Esophagus (tissue), 2 donors: Measurements from ENCODE around the gene AAMDC. TPM values are rescaled to one million over a fixed set of nuclear protein-coding genes. Genes with fewer than 3 reads are reported as not detected.
"Not testable (repeated sequence)": the region's sequence is repeated elsewhere in the genome, so short reads cannot be mapped to it uniquely, and the experiment has no call there.

ENCODE experiments used
- H3K27ac ChIP-seq, 2 donors: one replicate each; pipeline ENCODE4 v1.5.1; 2013; ENCODE audit warnings: low read depth in 2 of 2, mild to moderate bottlenecking in 2 of 2, inconsistent platforms in 1 of 2, low read length in 1 of 2, moderate library complexity in 1 of 2
- H3K27me3 ChIP-seq, 2 donors: one replicate each; pipeline ENCODE4 v1.6.1; 2013; ENCODE audit warnings: low read length in 2 of 2, control low read depth in 1 of 2, mild to moderate bottlenecking in 1 of 2; ENCODE audit not compliant: insufficient read depth in 2 of 2, control insufficient read depth in 1 of 2
- H3K36me3 ChIP-seq, 2 donors: one replicate each; pipeline ENCODE4 v1.6.1; 2013; ENCODE audit warnings: low read length in 1 of 2; ENCODE audit not compliant: control insufficient read depth in 2 of 2, insufficient read depth in 2 of 2
- H3K4me1 ChIP-seq, 2 donors: one replicate each; pipeline ENCODE4 v1.6.1; 2013; ENCODE audit warnings: low read length in 1 of 2; ENCODE audit not compliant: control insufficient read depth in 2 of 2, insufficient read depth in 2 of 2
- H3K4me3 ChIP-seq, 2 donors: one replicate each; pipeline ENCODE4 v1.5.1; 2013; ENCODE audit warnings: low read length in 2 of 2, mild to moderate bottlenecking in 2 of 2, low read depth in 1 of 2, moderate library complexity in 1 of 2
- H3K9me3 ChIP-seq, 2 donors: one replicate each; pipeline ENCODE4 v1.6.1; 2013; ENCODE audit warnings: mild to moderate bottlenecking in 2 of 2, low read depth in 1 of 2, low read length in 1 of 2, moderate library complexity in 1 of 2; ENCODE audit not compliant: control insufficient read depth in 2 of 2, insufficient read depth in 1 of 2
- WGBS, 2 donors: extraction: QIAGEN DNeasy Blood & Tissue Kit; methylation state at CpG; one replicate each; pipeline ENCODE4 v1.1.7; 2013; 5-methylcytosine and 5-hydroxymethylcytosine counted together
- polyA plus RNA-seq, 2 donors: library from polyadenylated mRNA; stranded (reverse); fragments of 200-250 nt; gene quantifications; one replicate each; pipeline ENCODE4 v1.2.3, GENCODE V29; 2013
- donor health status: healthy with polysubstance abuse.
- donor health status: Bipolar disorder and iron deficiency.

The AAMDC gene
- polyA plus RNA-seq, 2 donors: 29.6 to 35.2 TPM

GRCh38 chr11:77890100-77890614, 69.2 kb downstream of the AAMDC start:
- H3K27me3 ChIP-seq: not testable (repeated sequence)

GRCh38 chr11:77890619-77891056, 69.7 kb downstream of the AAMDC start:
- not testable (repeated sequence) for H3K4me1 ChIP-seq, H3K27ac ChIP-seq, H3K27me3 ChIP-seq, H3K36me3 ChIP-seq, H3K4me3 ChIP-seq, H3K9me3 ChIP-seq
- 44 to 54% methylated on average over 4 of the region's 4 CpGs for WGBS, 2 donors

More at GRCh38 chr11:77890100-77890614, 69.2 kb downstream of the AAMDC start:
- H3K36me3 ChIP-seq, H3K4me1 ChIP-seq, H3K9me3 ChIP-seq, H3K27ac ChIP-seq, H3K4me3 ChIP-seq: not testable (repeated sequence)

GRCh38 chr11:77891256-77891655, 70.3 kb downstream of the AAMDC start:
- not testable (repeated sequence) for H3K27ac ChIP-seq, H3K4me1 ChIP-seq, H3K27me3 ChIP-seq, H3K9me3 ChIP-seq, H3K36me3 ChIP-seq, H3K4me3 ChIP-seq
- 95 to 97% methylated on average over 7 of the region's 7 CpGs for whole genome bisulfite sequencing, 2 donors

GRCh38 chr11:77891703-77892102, 70.8 kb downstream of the AAMDC start:
- WGBS, 2 donors: 86 to 95% methylated on average over 3 to 4 of the region's 4 CpGs
- H3K36me3 ChIP-seq, H3K4me3 ChIP-seq, H3K27me3 ChIP-seq, H3K27ac ChIP-seq, H3K4me1 ChIP-seq, H3K9me3 ChIP-seq: not testable (repeated sequence)

GRCh38 chr11:77894949-77895348, 74.0 kb downstream of the AAMDC start:
- not testable (repeated sequence) for H3K36me3 ChIP-seq, H3K9me3 ChIP-seq, H3K27me3 ChIP-seq, H3K4me1 ChIP-seq, H3K27ac ChIP-seq, H3K4me3 ChIP-seq
- 78 to 85% methylated on average over 1 of the region's 1 CpG for WGBS, 2 donors

GRCh38 chr11:77908835-77909234, 87.9 kb downstream of the AAMDC start:
- Histone ChIP-seq H3K36me3 (no peaks in the 10 kb centered on the region), H3K27ac (no peak overlapping the region), H3K9me3 (no peaks in the 10 kb centered on the region), H3K27me3 (no peaks in the 10 kb centered on the region), H3K4me3 (no peak overlapping the region), H3K4me1 (no peaks in the 10 kb centered on the region)
- 89 to 94% methylated on average over 2 of the region's 2 CpGs for WGBS, 2 donors

GRCh38 chr11:77909277-77909676, 88.3 kb downstream of the AAMDC start:
- WGBS, 2 donors: 89 to 93% methylated on average over 2 of the region's 2 CpGs

GRCh38 chr11:77910828-77911227, 89.9 kb downstream of the AAMDC start:
- not testable (repeated sequence) for H3K4me3 ChIP-seq, H3K9me3 ChIP-seq, H3K27me3 ChIP-seq, H3K36me3 ChIP-seq, H3K4me1 ChIP-seq, H3K27ac ChIP-seq
- WGBS, 2 donors: 89 to 95% methylated on average over 6 of the region's 6 CpGs

More at GRCh38 chr11:77909277-77909676, 88.3 kb downstream of the AAMDC start:
- Histone ChIP-seq H3K27me3 (no peaks in the 10 kb centered on the region), H3K4me3 (no peak overlapping the region), H3K36me3 (no peaks in the 10 kb centered on the region), H3K4me1 (no peaks in the 10 kb centered on the region), H3K27ac (no peak overlapping the region), H3K9me3 (no peaks in the 10 kb centered on the region)

- not testable (repeated sequence) for H3K9me3 ChIP-seq, H3K36me3 ChIP-seq, H3K27ac ChIP-seq, H3K4me1 ChIP-seq, H3K27me3 ChIP-seq, H3K4me3 ChIP-seq
- 51 to 53% methylated on average over 4 of the region's 4 CpGs for WGBS, 2 donors
Measured at GRCh38 chr11:77913608-77914306, 92.8 kb downstream of the AAMDC start.

GRCh38 chr11:77914307-77914791, 93.4 kb downstream of the AAMDC start:
- H3K36me3 ChIP-seq, H3K4me1 ChIP-seq, H3K9me3 ChIP-seq, H3K4me3 ChIP-seq, H3K27me3 ChIP-seq, H3K27ac ChIP-seq: not testable (repeated sequence)
- WGBS, 2 donors: 24 to 34% methylated on average over 4 of the region's 4 CpGs
